ENCODE data around the gene TMUB1. TPM values are rescaled to one million over a fixed set of nuclear protein-coding genes. Genes with fewer than 3 reads are reported as not detected.

The TMUB1 gene
- total and polyA plus RNA-seq, 2 experiments from 2014 or later = 45.0 to 83.1 TPM

- Histone ChIP-seq H3K79me2 (no peaks in the 10 kb centered on the region), H3K9me2 (replicated peaks; ENCODE audit: insufficient read depth) (no peaks in the 10 kb centered on the region), H2AFZ (no peak overlapping the region), H3K4me2 (peak overlapping the region; percentile 30), H3K4me1 (ENCODE audit: insufficient read depth) (peaks cover 16% of the 10 kb centered on the region), H3K4me3 (no peak overlapping the region), H3K9me3 (ENCODE audit: low read depth) (no peaks in the 10 kb centered on the region), H3K36me3 (replicated peaks; ENCODE audit: insufficient read depth, low read depth) (no peaks in the 10 kb centered on the region), H3K27ac (peak overlapping the region; percentile 56), H4K20me1 (ENCODE audit: insufficient read depth, poor library complexity, severe bottlenecking) (no peaks in the 10 kb centered on the region), H3K27me3 (no peaks in the 10 kb centered on the region)
- TF ChIP-seq EZH2 (IDR thresholded peaks at IDR 0.05; ENCODE audit: borderline replicate concordance) (no peak), EZH2phosphoT487 (IDR thresholded peaks at IDR 0.05; ENCODE audit: low read depth, severe bottlenecking, unreplicated experiment) (no peak)
- TF ChIP-seq, protein P1, sequence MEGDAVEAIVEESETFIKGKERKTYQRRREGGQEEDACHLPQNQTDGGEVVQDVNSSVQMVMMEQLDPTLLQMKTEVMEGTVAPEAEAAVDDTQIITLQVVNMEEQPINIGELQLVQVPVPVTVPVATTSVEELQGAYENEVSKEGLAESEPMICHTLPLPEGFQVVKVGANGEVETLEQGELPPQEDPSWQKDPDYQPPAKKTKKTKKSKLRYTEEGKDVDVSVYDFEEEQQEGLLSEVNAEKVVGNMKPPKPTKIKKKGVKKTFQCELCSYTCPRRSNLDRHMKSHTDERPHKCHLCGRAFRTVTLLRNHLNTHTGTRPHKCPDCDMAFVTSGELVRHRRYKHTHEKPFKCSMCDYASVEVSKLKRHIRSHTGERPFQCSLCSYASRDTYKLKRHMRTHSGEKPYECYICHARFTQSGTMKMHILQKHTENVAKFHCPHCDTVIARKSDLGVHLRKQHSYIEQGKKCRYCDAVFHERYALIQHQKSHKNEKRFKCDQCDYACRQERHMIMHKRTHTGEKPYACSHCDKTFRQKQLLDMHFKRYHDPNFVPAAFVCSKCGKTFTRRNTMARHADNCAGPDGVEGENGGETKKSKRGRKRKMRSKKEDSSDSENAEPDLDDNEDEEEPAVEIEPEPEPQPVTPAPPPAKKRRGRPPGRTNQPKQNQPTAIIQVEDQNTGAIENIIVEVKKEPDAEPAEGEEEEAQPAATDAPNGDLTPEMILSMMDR (IDR thresholded peaks at IDR 0.05; ENCODE audit: poor library complexity) = no peak
- peak; percentile 92 for DNase-seq (ENCODE audit: low spot score)
- WGBS (ENCODE audit: low lambda C conversion rate, missing lambda C conversion rate) = 42% methylated on average over 12 of the region's 12 CpGs
These were observed 44.1 kb downstream of the TMUB1 start for GRCh38 chr7:151038951-151039849.

- no peaks in the 10 kb centered on the region for H3K9me3 ChIP-seq (ENCODE audit: low read depth)
- H3K36me3 ChIP-seq (replicated peaks; ENCODE audit: insufficient read depth, low read depth) = no peaks in the 10 kb centered on the region
- no peak overlapping the region for H3K27ac ChIP-seq
- DNase-seq (ENCODE audit: low spot score) = no peak
- H3K9me2 ChIP-seq (replicated peaks; ENCODE audit: insufficient read depth) = no peaks in the 10 kb centered on the region
- no peak overlapping the region for H2AFZ ChIP-seq
- 93% methylated on average over 17 of the region's 17 CpGs for WGBS (ENCODE audit: low lambda C conversion rate, missing lambda C conversion rate)
- H3K4me3 ChIP-seq = no peak overlapping the region
- peaks cover 16% of the 10 kb centered on the region for H3K4me1 ChIP-seq (ENCODE audit: insufficient read depth)
- no peak overlapping the region for H3K4me2 ChIP-seq
- no peaks in the 10 kb centered on the region for H4K20me1 ChIP-seq (ENCODE audit: insufficient read depth, poor library complexity, severe bottlenecking)
- TF ChIP-seq EZH2 (IDR thresholded peaks at IDR 0.05; ENCODE audit: borderline replicate concordance) = no peak
- TF ChIP-seq, protein P1 (IDR thresholded peaks at IDR 0.05; ENCODE audit: poor library complexity) = no peak
- no peaks in the 10 kb centered on the region for H3K79me2 ChIP-seq
- H3K27me3 ChIP-seq = no peaks in the 10 kb centered on the region
These were observed 47.4 kb downstream of the TMUB1 start for GRCh38 chr7:151035902-151036301.

DNA sequence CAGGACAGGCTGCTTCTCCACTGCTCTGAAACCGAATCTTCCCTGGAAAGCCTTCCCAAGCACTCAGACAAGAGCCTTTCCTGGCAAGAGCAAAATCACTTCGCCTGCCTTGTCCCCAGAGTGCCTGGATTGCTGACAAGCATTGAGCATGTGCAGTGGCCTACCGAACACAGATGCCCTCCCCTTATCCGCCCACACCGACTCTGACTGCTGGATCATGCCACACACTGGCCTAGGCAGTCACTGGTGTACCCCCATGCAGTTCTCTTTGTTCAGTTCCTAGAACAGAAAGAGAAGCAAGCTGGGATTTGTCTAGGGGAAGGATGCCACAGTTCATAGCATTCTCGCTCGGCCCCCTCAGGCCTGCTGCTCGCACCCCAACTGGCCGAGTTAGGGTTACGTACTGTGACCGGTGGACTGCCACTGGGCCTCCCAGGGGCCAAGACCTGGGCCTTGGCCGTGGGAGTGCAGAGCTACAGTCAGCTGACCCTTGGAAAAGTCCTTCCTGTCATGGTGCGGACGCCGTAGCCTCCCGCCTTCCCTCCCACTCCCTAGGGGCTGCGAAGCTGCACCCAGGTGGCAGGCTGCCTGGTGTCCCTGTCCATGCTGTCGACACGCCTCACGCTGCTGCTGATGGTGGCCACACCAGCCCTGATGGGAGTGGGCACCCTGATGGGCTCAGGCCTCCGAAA is 48.1 kb downstream of the TMUB1 start:
- Histone ChIP-seq H3K36me3 (replicated peaks; ENCODE audit: insufficient read depth, low read depth) (no peaks in the 10 kb centered on the region), H3K4me3 (no peak overlapping the region), H3K27ac (no peak overlapping the region), H3K4me1 (ENCODE audit: insufficient read depth) (peaks cover 16% of the 10 kb centered on the region), H3K9me2 (replicated peaks; ENCODE audit: insufficient read depth) (no peaks in the 10 kb centered on the region), H3K79me2 (peaks cover under 1% of the 10 kb centered on the region), H2AFZ (no peak overlapping the region), H3K9me3 (ENCODE audit: low read depth) (no peaks in the 10 kb centered on the region), H3K27me3 (no peaks in the 10 kb centered on the region), H3K4me2 (no peak overlapping the region), H4K20me1 (ENCODE audit: insufficient read depth, poor library complexity, severe bottlenecking) (no peaks in the 10 kb centered on the region)
- WGBS (ENCODE audit: low lambda C conversion rate, missing lambda C conversion rate) = 93% methylated on average over 21 of the region's 21 CpGs
- TF ChIP-seq EZH2phosphoT487 (IDR thresholded peaks at IDR 0.05; ENCODE audit: low read depth, severe bottlenecking, unreplicated experiment) (no peak), EZH2 (IDR thresholded peaks at IDR 0.05; ENCODE audit: borderline replicate concordance) (no peak)
- TF ChIP-seq, protein P1 (IDR thresholded peaks at IDR 0.05; ENCODE audit: poor library complexity) = no peak
- DNase-seq (ENCODE audit: low spot score) = no peak

All from hepatocyte (in vitro differentiated cells).